HCT116 (cell line): ENCODE data around the gene PTPN13.

Experiments used
- EGR1 ChIP-seq: IDR thresholded peaks from 2 replicates; pipeline ENCODE4 v1.6.1; 2012; ENCODE audit warnings: low read depth
- EZH2 ChIP-seq: fragments of 200-600 bp; sonication (generic); IDR thresholded peaks from 2 replicates; pipeline ENCODE4 v1.6.1; 2017; ENCODE audit warnings: antibody characterized with exemption, mixed run types
- EZH2phosphoT487 ChIP-seq: fragments of 200-600 bp; IDR thresholded peaks from 2 replicates; pipeline ENCODE4 v1.6.1; 2018; ENCODE audit warnings: antibody characterized with exemption, borderline replicate concordance
- FOSL1 ChIP-seq: IDR thresholded peaks from 2 replicates; pipeline ENCODE4 v1.6.1; 2012; ENCODE audit warnings: low read depth
- POLR2A ChIP-seq: IDR thresholded peaks from 2 replicates; pipeline ENCODE4 v1.7.0; 2011; ENCODE audit warnings: borderline replicate concordance; ENCODE audit not compliant: insufficient read depth, insufficient read length; ENCODE audit errors: extremely low read depth
- POLR2AphosphoS5 ChIP-seq: IDR thresholded peaks from 2 replicates; pipeline ENCODE4 v1.6.1; 2011; ENCODE audit warnings: mild to moderate bottlenecking, low read depth, low read length, moderate library complexity
- RAD21 ChIP-seq: IDR thresholded peaks from 2 replicates; pipeline ENCODE4 v1.6.1; 2012; ENCODE audit warnings: low read depth, mild to moderate bottlenecking
- SRF ChIP-seq: IDR thresholded peaks from 2 replicates; pipeline ENCODE4 v1.6.1; 2012; ENCODE audit warnings: low read depth
- YY1 ChIP-seq: IDR thresholded peaks from 2 replicates; pipeline ENCODE4 v1.6.1; 2011; ENCODE audit warnings: low read length, low read depth, moderate library complexity, mild to moderate bottlenecking; ENCODE audit not compliant: insufficient replicate concordance; ENCODE audit errors: extremely low read depth
- TF ChIP-seq, protein P1 (sequence below), 3 experiments: fragments of 200-600 bp in 1 of 3; sonication (generic) in 1 of 3; IDR thresholded peaks in 2 of 3; conservative IDR thresholded peaks in 1 of 3; 2 replicates each; pipeline ENCODE4 v1.5.1; 2012 to 2017; ENCODE audit warnings: low read depth in 2 of 3, low read length in 2 of 3, antibody characterized with exemption in 1 of 3, borderline replicate concordance in 1 of 3, control low read depth in 1 of 3, mild to moderate bottlenecking in 1 of 3, mixed read lengths in 1 of 3, mixed run types in 1 of 3, moderate library complexity in 1 of 3; ENCODE audit not compliant: insufficient read depth in 1 of 3
- TF ChIP-seq, protein P2 (sequence below): IDR thresholded peaks from 2 replicates; pipeline ENCODE4 v1.6.1; 2012
- TF ChIP-seq, protein P3 (sequence below): IDR thresholded peaks from 2 replicates; pipeline ENCODE4 v1.6.1; 2011; ENCODE audit warnings: mild to moderate bottlenecking, low read length, moderate library complexity; ENCODE audit not compliant: insufficient replicate concordance; ENCODE audit errors: extremely low read depth
- TF ChIP-seq, protein P4 (sequence below): IDR thresholded peaks from 2 replicates; pipeline ENCODE4 v1.6.1; 2012

DNA sequence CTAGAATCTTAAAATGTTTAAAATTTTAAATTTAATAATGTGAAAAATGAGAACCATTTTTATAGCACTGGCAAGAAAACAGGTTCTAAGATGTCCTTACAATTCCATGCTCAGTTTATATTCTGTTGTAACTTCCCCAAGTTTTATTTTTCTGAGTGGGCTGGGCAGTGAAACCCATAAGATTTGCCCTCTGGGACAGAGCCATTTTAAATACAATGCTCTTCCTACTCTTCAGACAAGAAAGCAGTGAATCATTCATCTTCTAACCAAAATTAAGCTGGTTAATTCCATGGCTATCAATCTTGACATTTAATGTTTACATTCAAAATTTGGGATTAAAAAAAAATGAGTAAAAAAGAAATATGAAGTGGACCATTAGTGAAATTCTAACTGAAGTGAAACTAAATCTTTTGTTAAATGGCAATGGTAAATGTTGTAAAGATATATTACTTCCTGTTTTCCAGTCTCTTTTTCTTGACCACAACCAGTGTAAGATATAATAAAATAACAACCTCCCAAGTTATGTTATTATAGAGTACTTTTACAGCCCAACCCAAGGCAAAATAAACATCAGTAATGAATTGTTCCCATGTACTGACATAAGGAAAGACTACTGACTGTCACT is 37.2 kb upstream of the PTPN13 start:
- TF ChIP-seq, protein P1, sequence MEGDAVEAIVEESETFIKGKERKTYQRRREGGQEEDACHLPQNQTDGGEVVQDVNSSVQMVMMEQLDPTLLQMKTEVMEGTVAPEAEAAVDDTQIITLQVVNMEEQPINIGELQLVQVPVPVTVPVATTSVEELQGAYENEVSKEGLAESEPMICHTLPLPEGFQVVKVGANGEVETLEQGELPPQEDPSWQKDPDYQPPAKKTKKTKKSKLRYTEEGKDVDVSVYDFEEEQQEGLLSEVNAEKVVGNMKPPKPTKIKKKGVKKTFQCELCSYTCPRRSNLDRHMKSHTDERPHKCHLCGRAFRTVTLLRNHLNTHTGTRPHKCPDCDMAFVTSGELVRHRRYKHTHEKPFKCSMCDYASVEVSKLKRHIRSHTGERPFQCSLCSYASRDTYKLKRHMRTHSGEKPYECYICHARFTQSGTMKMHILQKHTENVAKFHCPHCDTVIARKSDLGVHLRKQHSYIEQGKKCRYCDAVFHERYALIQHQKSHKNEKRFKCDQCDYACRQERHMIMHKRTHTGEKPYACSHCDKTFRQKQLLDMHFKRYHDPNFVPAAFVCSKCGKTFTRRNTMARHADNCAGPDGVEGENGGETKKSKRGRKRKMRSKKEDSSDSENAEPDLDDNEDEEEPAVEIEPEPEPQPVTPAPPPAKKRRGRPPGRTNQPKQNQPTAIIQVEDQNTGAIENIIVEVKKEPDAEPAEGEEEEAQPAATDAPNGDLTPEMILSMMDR (IDR thresholded peaks at IDR 0.05 in 2 of 3, conservative IDR thresholded peaks at IDR 0.05 in 1 of 3; ENCODE audit: borderline replicate concordance in 1 of 3, insufficient read depth in 1 of 3, low read depth in 2 of 3, low read length in 2 of 3): no peak
- TF ChIP-seq POLR2A (no peak), EZH2 (no peak), EZH2phosphoT487 (no peak), YY1 (no peak), RAD21 (no peak), POLR2AphosphoS5 (no peak), EGR1 (no peak), SRF (no peak), FOSL1 (no peak)
- TF ChIP-seq, protein P2, sequence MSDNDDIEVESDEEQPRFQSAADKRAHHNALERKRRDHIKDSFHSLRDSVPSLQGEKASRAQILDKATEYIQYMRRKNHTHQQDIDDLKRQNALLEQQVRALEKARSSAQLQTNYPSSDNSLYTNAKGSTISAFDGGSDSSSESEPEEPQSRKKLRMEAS: no peak
- TF ChIP-seq, protein P3, sequence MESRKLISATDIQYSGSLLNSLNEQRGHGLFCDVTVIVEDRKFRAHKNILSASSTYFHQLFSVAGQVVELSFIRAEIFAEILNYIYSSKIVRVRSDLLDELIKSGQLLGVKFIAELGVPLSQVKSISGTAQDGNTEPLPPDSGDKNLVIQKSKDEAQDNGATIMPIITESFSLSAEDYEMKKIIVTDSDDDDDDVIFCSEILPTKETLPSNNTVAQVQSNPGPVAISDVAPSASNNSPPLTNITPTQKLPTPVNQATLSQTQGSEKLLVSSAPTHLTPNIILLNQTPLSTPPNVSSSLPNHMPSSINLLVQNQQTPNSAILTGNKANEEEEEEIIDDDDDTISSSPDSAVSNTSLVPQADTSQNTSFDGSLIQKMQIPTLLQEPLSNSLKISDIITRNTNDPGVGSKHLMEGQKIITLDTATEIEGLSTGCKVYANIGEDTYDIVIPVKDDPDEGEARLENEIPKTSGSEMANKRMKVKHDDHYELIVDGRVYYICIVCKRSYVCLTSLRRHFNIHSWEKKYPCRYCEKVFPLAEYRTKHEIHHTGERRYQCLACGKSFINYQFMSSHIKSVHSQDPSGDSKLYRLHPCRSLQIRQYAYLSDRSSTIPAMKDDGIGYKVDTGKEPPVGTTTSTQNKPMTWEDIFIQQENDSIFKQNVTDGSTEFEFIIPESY: no peak
- TF ChIP-seq, protein P4, sequence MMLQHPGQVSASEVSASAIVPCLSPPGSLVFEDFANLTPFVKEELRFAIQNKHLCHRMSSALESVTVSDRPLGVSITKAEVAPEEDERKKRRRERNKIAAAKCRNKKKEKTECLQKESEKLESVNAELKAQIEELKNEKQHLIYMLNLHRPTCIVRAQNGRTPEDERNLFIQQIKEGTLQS: no peak
